K562 (cell line): ENCODE data around the gene BEST2. TPM values are rescaled to one million over a fixed set of nuclear protein-coding genes. Genes with fewer than 3 reads are reported as not detected.

ENCODE experiments used
- CC2D1A ChIP-seq: fragments of 450-650 bp; IDR thresholded peaks from 2 replicates; pipeline ENCODE4 v1.6.1; 2017; ENCODE audit warnings: mild to moderate bottlenecking
- CHD2 ChIP-seq: IDR thresholded peaks from 2 replicates; pipeline ENCODE4 v1.6.1; 2011; ENCODE audit warnings: low read depth, low read length
- EP300 ChIP-seq: IDR thresholded peaks from 2 replicates; pipeline ENCODE4 v1.6.1; 2012; ENCODE audit warnings: low read length, improper control_type of control experiment
- ETV5 ChIP-seq: sonication (generic); formaldehyde crosslinking; IDR thresholded peaks from 2 replicates; pipeline ENCODE4 v1.4.0; 2020; ENCODE audit warnings: low read depth, mild to moderate bottlenecking, missing genetic modification reagents
- EWSR1 ChIP-seq: fragments of 450-650 bp; IDR thresholded peaks from 2 replicates; pipeline ENCODE4 v1.6.1; 2018; ENCODE audit warnings: borderline replicate concordance, mild to moderate bottlenecking, low read depth, moderate library complexity; ENCODE audit not compliant: partially characterized antibody
- KDM1A ChIP-seq, 2 experiments: fragments of 450-650 bp; IDR thresholded peaks; 2 replicates each; pipeline ENCODE4 v1.6.1; 2016; ENCODE audit warnings: mild to moderate bottlenecking in 2 of 2
- MTA2 ChIP-seq: fragments of 450-650 bp; IDR thresholded peaks from 2 replicates; pipeline ENCODE4 v1.6.1; 2016; ENCODE audit warnings: low read depth
- PML ChIP-seq: IDR thresholded peaks from 2 replicates; pipeline ENCODE4 v1.6.1; 2012; ENCODE audit warnings: low read length, inconsistent platforms
- PTBP1 ChIP-seq: fragments of 200-400 bp; formaldehyde crosslinking; IDR thresholded peaks from 2 replicates; pipeline ENCODE4 v1.6.1; 2017; ENCODE audit warnings: low read depth, low read length
- RBBP5 ChIP-seq: fragments of 200-600 bp; sonication (generic); IDR thresholded peaks from 2 replicates; pipeline ENCODE4 v1.6.1; 2012; ENCODE audit warnings: borderline replicate concordance, mild to moderate bottlenecking, low read length, control low read depth, inconsistent platforms; ENCODE audit not compliant: insufficient read depth, poor library complexity, severe bottlenecking
- RBM22 ChIP-seq: fragments of 200-400 bp; formaldehyde crosslinking; IDR thresholded peaks from 2 replicates; pipeline ENCODE4 v1.6.1; 2018; ENCODE audit warnings: low read length, low read depth; ENCODE audit not compliant: poor library complexity, severe bottlenecking
- TAF7 ChIP-seq: fragments of 450-650 bp; IDR thresholded peaks from 2 replicates; pipeline ENCODE4 v1.6.1; 2016; ENCODE audit warnings: missing genetic modification characterization, missing compliant biosample characterization
- TEAD1 ChIP-seq, 2 experiments: fragments of 450-650 bp in 1 of 2; sonication (generic) in 1 of 2; formaldehyde crosslinking; IDR thresholded peaks; 2 replicates each; pipeline versions ENCODE4 v1.4.0 to v1.8.0; 2020 to 2022; ENCODE audit warnings: mild to moderate bottlenecking in 2 of 2, missing genetic modification reagents in 1 of 2
- ZNF12 ChIP-seq: sonication (generic); formaldehyde crosslinking; IDR thresholded peaks from 2 replicates; pipeline ENCODE4 v1.4.0; 2020; ENCODE audit warnings: mild to moderate bottlenecking, missing genetic modification reagents
- ZNF124 ChIP-seq: sonication (generic); formaldehyde crosslinking; IDR thresholded peaks from 2 replicates; pipeline ENCODE4 v1.8.1; 2022; ENCODE audit warnings: missing genetic modification reagents
- ZNF324 ChIP-seq: fragments of 250-450 bp; sonication (Bioruptor Pico); IDR thresholded peaks from 2 replicates; pipeline ENCODE4 v1.4.0; 2020; ENCODE audit warnings: mild to moderate bottlenecking
- ZNF512 ChIP-seq: IDR thresholded peaks from 2 replicates; pipeline ENCODE4 v1.6.1; 2016; ENCODE audit warnings: missing genetic modification characterization, missing compliant biosample characterization
- ZNF764 ChIP-seq: fragments of 250-450 bp; sonication (Bioruptor Pico); IDR thresholded peaks from 2 replicates; pipeline ENCODE4 v1.4.0; 2020; ENCODE audit warnings: low read depth, mild to moderate bottlenecking, moderate library complexity
- ZNF780A ChIP-seq: fragments of 250-450 bp; sonication (Bioruptor Pico); IDR thresholded peaks from 2 replicates; pipeline ENCODE4 v1.5.0; 2021; ENCODE audit warnings: mild to moderate bottlenecking
- ZNF785 ChIP-seq: fragments of 250-450 bp; sonication (Bioruptor Pico); IDR thresholded peaks from 2 replicates; pipeline ENCODE4 v1.4.0; 2020; ENCODE audit warnings: mild to moderate bottlenecking
- polyA plus RNA-seq, 8 experiments: library from polyadenylated mRNA; depleted of rRNA in 4 of 8; stranded (reverse) in 5 of 8; unstranded in 3 of 8; fragments of >200 nt; fragmentation: Nextera tagmentation in 2 of 8; fragmentation: Illumina TruSeq in 1 of 8; extraction: Ambion mirVana in 2 of 8; extraction: Trizol in 1 of 8; gene quantifications; 2 replicates each; pipeline versions ENCODE4 v1.2.1 to v1.2.3, GENCODE V29; 2011 to 2014; ENCODE audit warnings: inconsistent platforms in 1 of 8, missing spikeins in 1 of 8
- total RNA-seq, 7 experiments: library from RNA; depleted of rRNA in 6 of 7; stranded (reverse); fragments of >200 nt in 6 of 7; fragmentation: Illumina TruSeq in 2 of 7; extraction: Trizol in 2 of 7; gene quantifications; 2 replicates each; pipeline versions ENCODE4 v1.2.1 to v1.2.3, GENCODE V29; 2011 to 2021; ENCODE audit warnings: low replicate concordance in 1 of 7
- TF ChIP-seq, protein P1 (sequence below): sonication (generic); formaldehyde crosslinking; IDR thresholded peaks from 2 replicates; pipeline ENCODE4 v1.8.1; 2023; ENCODE audit warnings: mild to moderate bottlenecking, missing genetic modification reagents, moderate library complexity
- TF ChIP-seq, protein P2 (sequence below): fragments of 250-450 bp; sonication (Bioruptor Pico); IDR thresholded peaks from 2 replicates; pipeline ENCODE4 v1.5.0; 2021
- TF ChIP-seq, protein P3 (sequence below): fragments of 450-650 bp; IDR thresholded peaks from 2 replicates; pipeline ENCODE4 v1.6.1; 2016; ENCODE audit warnings: borderline replicate concordance
- TF ChIP-seq, protein P4 (sequence below): sonication (generic); formaldehyde crosslinking; IDR thresholded peaks from 2 replicates; pipeline ENCODE4 v1.8.1; 2023; ENCODE audit warnings: mild to moderate bottlenecking, missing genetic modification reagents

BEST2 gene
- total and polyA plus RNA-seq, 9 of the 15 experiments (the other 6 are each of a cell fraction or from before 2014, with no cell fraction given), result not detected

DNA sequence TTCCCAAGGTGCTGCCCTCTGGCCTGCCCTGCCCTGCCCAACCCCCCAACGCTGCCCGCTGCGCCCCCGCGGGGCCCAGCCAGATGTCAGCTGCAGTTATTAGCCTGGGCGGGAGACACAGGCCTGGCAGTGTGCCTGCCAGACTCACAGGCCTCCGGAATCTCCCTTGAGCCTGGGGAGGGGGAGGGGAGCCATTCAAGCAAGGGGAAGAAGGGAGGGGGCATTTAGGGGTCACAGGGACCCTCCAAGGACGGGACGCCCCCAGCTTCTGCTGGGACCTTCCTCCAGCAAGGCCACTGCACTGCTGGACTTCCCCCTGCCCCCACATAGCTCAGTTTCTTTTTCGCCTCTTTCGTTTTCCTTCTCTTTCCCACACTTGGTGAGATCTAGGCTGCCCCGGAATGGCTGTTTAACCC lies 37.1 kb downstream of the BEST2 start (continued):
- TF ChIP-seq, protein P1, sequence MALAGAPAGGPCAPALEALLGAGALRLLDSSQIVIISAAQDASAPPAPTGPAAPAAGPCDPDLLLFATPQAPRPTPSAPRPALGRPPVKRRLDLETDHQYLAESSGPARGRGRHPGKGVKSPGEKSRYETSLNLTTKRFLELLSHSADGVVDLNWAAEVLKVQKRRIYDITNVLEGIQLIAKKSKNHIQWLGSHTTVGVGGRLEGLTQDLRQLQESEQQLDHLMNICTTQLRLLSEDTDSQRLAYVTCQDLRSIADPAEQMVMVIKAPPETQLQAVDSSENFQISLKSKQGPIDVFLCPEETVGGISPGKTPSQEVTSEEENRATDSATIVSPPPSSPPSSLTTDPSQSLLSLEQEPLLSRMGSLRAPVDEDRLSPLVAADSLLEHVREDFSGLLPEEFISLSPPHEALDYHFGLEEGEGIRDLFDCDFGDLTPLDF (CRISPR knock-in tag), result no peak
- TF ChIP-seq PTBP1 (no peak), TEAD1 (CRISPR knock-in tag; IDR thresholded peaks at IDR 0.05) (no peak), KDM1A (IDR thresholded peaks at IDR 0.05) (no peak), ZNF764 (CRISPR knock-in tag) (no peak), EWSR1 (no peak), CC2D1A (no peak), PML (no peak), ZNF512 (tag) (no peak), EP300 (peak; percentile 39; the same call in 1 of the 2 replicates), ZNF324 (no peak), ZNF780A (CRISPR knock-in tag) (no peak), RBM22 (no peak), RBBP5 (peak; percentile 46), TAF7 (tag) (0 out of 2 replicates have a peak, but pooled peaks have one; percentile 11), ZNF124 (CRISPR knock-in tag) (no peak), MTA2 (no peak), CHD2 (no peak), ETV5 (CRISPR knock-in tag) (no peak), ZNF12 (CRISPR knock-in tag) (no peak), ZNF785 (CRISPR knock-in tag) (no peak)
- TF ChIP-seq, protein P2, sequence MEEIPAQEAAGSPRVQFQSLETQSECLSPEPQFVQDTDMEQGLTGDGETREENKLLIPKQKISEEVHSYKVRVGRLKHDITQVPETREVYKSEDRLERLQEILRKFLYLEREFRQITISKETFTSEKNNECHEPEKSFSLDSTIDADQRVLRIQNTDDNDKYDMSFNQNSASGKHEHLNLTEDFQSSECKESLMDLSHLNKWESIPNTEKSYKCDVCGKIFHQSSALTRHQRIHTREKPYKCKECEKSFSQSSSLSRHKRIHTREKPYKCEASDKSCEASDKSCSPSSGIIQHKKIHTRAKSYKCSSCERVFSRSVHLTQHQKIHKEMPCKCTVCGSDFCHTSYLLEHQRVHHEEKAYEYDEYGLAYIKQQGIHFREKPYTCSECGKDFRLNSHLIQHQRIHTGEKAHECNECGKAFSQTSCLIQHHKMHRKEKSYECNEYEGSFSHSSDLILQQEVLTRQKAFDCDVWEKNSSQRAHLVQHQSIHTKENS (CRISPR knock-in tag), result no peak
- TF ChIP-seq, protein P3, sequence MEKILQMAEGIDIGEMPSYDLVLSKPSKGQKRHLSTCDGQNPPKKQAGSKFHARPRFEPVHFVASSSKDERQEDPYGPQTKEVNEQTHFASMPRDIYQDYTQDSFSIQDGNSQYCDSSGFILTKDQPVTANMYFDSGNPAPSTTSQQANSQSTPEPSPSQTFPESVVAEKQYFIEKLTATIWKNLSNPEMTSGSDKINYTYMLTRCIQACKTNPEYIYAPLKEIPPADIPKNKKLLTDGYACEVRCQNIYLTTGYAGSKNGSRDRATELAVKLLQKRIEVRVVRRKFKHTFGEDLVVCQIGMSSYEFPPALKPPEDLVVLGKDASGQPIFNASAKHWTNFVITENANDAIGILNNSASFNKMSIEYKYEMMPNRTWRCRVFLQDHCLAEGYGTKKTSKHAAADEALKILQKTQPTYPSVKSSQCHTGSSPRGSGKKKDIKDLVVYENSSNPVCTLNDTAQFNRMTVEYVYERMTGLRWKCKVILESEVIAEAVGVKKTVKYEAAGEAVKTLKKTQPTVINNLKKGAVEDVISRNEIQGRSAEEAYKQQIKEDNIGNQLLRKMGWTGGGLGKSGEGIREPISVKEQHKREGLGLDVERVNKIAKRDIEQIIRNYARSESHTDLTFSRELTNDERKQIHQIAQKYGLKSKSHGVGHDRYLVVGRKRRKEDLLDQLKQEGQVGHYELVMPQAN, result no peak
- TF ChIP-seq, protein P4, sequence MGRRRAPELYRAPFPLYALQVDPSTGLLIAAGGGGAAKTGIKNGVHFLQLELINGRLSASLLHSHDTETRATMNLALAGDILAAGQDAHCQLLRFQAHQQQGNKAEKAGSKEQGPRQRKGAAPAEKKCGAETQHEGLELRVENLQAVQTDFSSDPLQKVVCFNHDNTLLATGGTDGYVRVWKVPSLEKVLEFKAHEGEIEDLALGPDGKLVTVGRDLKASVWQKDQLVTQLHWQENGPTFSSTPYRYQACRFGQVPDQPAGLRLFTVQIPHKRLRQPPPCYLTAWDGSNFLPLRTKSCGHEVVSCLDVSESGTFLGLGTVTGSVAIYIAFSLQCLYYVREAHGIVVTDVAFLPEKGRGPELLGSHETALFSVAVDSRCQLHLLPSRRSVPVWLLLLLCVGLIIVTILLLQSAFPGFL (CRISPR knock-in tag), result no peak
